ENCODE results near the gene B4GALNT1.
"Not testable (repeated sequence)": the region's sequence is repeated elsewhere in the genome, so short reads cannot be mapped to it uniquely, and the experiment has no call there.

B4GALNT1 gene

GRCh38 chr12:57661376-57661775 is 28.4 kb upstream of the B4GALNT1 start:
- in situ Hi-C loops (cut with HindIII; ENCODE audit: low sequenced_read_pairs), result no loop called here
- no peak overlapping the region for H3K4me3 ChIP-seq (ENCODE audit: low read depth, low read length)
- no peak for DNase-seq (ENCODE audit: low read depth)
- TF ChIP-seq CTCF (IDR thresholded peaks at IDR 0.05; ENCODE audit: low read depth, low read length, missing control alignments), result no peak

GRCh38 chr12:57658890-57659289 is 25.9 kb upstream of the B4GALNT1 start:
- TF ChIP-seq CTCF (IDR thresholded peaks at IDR 0.05; ENCODE audit: low read depth, low read length, missing control alignments), result no peak
- DNase-seq (ENCODE audit: low read depth), result no peak
- in situ Hi-C loops (cut with HindIII; ENCODE audit: low sequenced_read_pairs), result no loop called here
- no peak overlapping the region for H3K4me3 ChIP-seq (ENCODE audit: low read depth, low read length)

- DNase-seq (ENCODE audit: low read depth), result no peak
- in situ Hi-C loops (cut with HindIII; ENCODE audit: low sequenced_read_pairs), result no loop called here
- H3K4me3 ChIP-seq (ENCODE audit: low read depth, low read length), result no peak overlapping the region
- no peak for TF ChIP-seq CTCF (IDR thresholded peaks at IDR 0.05; ENCODE audit: low read depth, low read length, missing control alignments)
Observed at GRCh38 chr12:57657744-57658143, 24.7 kb upstream of the B4GALNT1 start.

- in situ Hi-C loops (cut with HindIII; ENCODE audit: low sequenced_read_pairs); H3K4me3 ChIP-seq (ENCODE audit: low read depth, low read length); DNase-seq (ENCODE audit: low read depth): not testable (repeated sequence)
Observed at GRCh38 chr12:57656408-57656807, 23.4 kb upstream of the B4GALNT1 start.

- no peak for DNase-seq (ENCODE audit: low read depth)
- in situ Hi-C loops (cut with HindIII; ENCODE audit: low sequenced_read_pairs), result no loop called here
- no peak for TF ChIP-seq CTCF (IDR thresholded peaks at IDR 0.05; ENCODE audit: low read depth, low read length, missing control alignments)
- no peak overlapping the region for H3K4me3 ChIP-seq (ENCODE audit: low read depth, low read length)
Observed at GRCh38 chr12:57655541-57656240, 22.7 kb upstream of the B4GALNT1 start.

- no peak for TF ChIP-seq CTCF (IDR thresholded peaks at IDR 0.05; ENCODE audit: low read depth, low read length, missing control alignments)
- in situ Hi-C loops (cut with HindIII; ENCODE audit: low sequenced_read_pairs), result no loop called here
- DNase-seq (ENCODE audit: low read depth), result no peak
- H3K4me3 ChIP-seq (ENCODE audit: low read depth, low read length), result no peak overlapping the region
Observed at GRCh38 chr12:57654042-57654441, 21.0 kb upstream of the B4GALNT1 start.

- H3K4me3 ChIP-seq (ENCODE audit: low read depth, low read length); DNase-seq (ENCODE audit: low read depth); in situ Hi-C loops (cut with HindIII; ENCODE audit: low sequenced_read_pairs): not testable (repeated sequence)
Observed at GRCh38 chr12:57646659-57647049, 13.7 kb upstream of the B4GALNT1 start.

GRCh38 chr12:57645990-57646658 is 13.1 kb upstream of the B4GALNT1 start:
- H3K4me3 ChIP-seq (ENCODE audit: low read depth, low read length); in situ Hi-C loops (cut with HindIII; ENCODE audit: low sequenced_read_pairs); DNase-seq (ENCODE audit: low read depth): not testable (repeated sequence)
